HepG2 (cell line): Measurements from ENCODE around the gene ATG5. TPM values are rescaled to one million over a fixed set of nuclear protein-coding genes. Genes with fewer than 3 reads are reported as not detected.

ENCODE experiments used
- ATAC-seq: fragments of 200-7000 bp; cut with Tn5 transposase; 3 replicates; pipeline ENCODE4 v1.9.1; 2020; ENCODE audit warnings: mild to moderate bottlenecking, moderate library complexity
- BruUV-seq: library from RNA; stranded (reverse); fragments of 400-500 nt; replicated peaks from 2 replicates; lab custom pipeline; 2021; lab: Mats Ljungman, UMichigan
- CTCF ChIA-PET: fragments of 300-600 bp; formaldehyde crosslinking; extraction: SDS; loops from one replicate; lab custom pipeline; 2021; ENCODE audit warnings: low total read pairs, inconsistent platforms, low intra/inter-chr PET ratio; lab: Yijun Ruan, JAX
- POLR2A ChIA-PET: fragments of 350-600 bp; sonication (Branson Sonifier 250); formaldehyde crosslinking; loops from one replicate; lab custom pipeline; 2020; ENCODE audit warnings: antibody characterized with exemption, inconsistent platforms; lab: Yijun Ruan, JAX
- DNase-seq: peaks from one replicate; pipeline ENCODE4 v3.0.0-alpha.2; 2015; ENCODE audit warnings: low spot score
- FAIRE-seq: peaks from 3 replicates; lab custom pipeline; 2011; peaks lifted over from hg19 to GRCh38; lab: Jason Lieb, UNC
- H2AFZ ChIP-seq: one replicate; pipeline ENCODE4 v1.6.1; 2011; ENCODE audit warnings: low read length, inconsistent platforms
- H3K27ac ChIP-seq: fragments of 300-600 bp; 3 replicates; pipeline ENCODE4 v1.8.0; 2011; ENCODE audit warnings: mixed run types, mild to moderate bottlenecking, mixed read lengths, low read length, inconsistent platforms; ENCODE audit not compliant: insufficient read depth; ENCODE audit errors: extremely low read length
- H3K27me3 ChIP-seq, 2 experiments: fragments of 200-600 bp in 1 of 2; 2 replicates in 1 of 2; 3 replicates in 1 of 2; pipeline versions ENCODE4 v1.6.0 to v1.8.0; 2011; ENCODE audit warnings: low read length in 2 of 2, mild to moderate bottlenecking in 2 of 2, moderate library complexity in 2 of 2, inconsistent platforms in 1 of 2; ENCODE audit not compliant: insufficient read depth in 2 of 2, control insufficient read depth in 1 of 2
- H3K36me3 ChIP-seq, 2 experiments: fragments of 200-600 bp in 1 of 2; replicated peaks in 1 of 2; 2 replicates in 1 of 2; 3 replicates in 1 of 2; pipeline versions ENCODE4 v1.5.1 to v1.8.0; 2011; ENCODE audit warnings: low read length in 2 of 2, inconsistent platforms in 1 of 2; ENCODE audit not compliant: insufficient read depth in 2 of 2, control insufficient read depth in 1 of 2
- H3K4me1 ChIP-seq: 2 replicates; pipeline ENCODE4 v1.5.1; 2012; ENCODE audit warnings: low read length, inconsistent platforms; ENCODE audit not compliant: insufficient read depth
- H3K4me2 ChIP-seq: 2 replicates; pipeline ENCODE4 v1.6.0; 2011; ENCODE audit warnings: low read depth, low read length, inconsistent platforms
- H3K4me3 ChIP-seq, 3 experiments: fragments of 200-600 bp in 1 of 3; sonication (generic), shearing (Covaris generic) in 1 of 3; replicated peaks in 1 of 3; 2 replicates each; pipeline ENCODE4 v1.5.1; 2011 to 2016; ENCODE audit warnings: low read length in 3 of 3, inconsistent platforms in 2 of 3, low read depth in 2 of 3, mild to moderate bottlenecking in 2 of 3, control low read depth in 1 of 3, mixed read lengths in 1 of 3; ENCODE audit not compliant: insufficient read depth in 1 of 3
- H3K79me2 ChIP-seq: one replicate; pipeline ENCODE4 v1.6.1; 2011; ENCODE audit warnings: low read length, inconsistent platforms; ENCODE audit not compliant: insufficient read depth
- H3K9ac ChIP-seq: 2 replicates; pipeline ENCODE4 v1.6.0; 2011; ENCODE audit warnings: mild to moderate bottlenecking, low read depth, low read length, inconsistent platforms; ENCODE audit not compliant: insufficient read depth
- H3K9me3 ChIP-seq: 2 replicates; pipeline ENCODE4 v1.5.1; 2012; ENCODE audit warnings: mild to moderate bottlenecking, low read length
- H4K20me1 ChIP-seq: 2 replicates; pipeline ENCODE4 v1.6.0; 2011; ENCODE audit warnings: inconsistent platforms, mild to moderate bottlenecking, low read length, moderate library complexity; ENCODE audit not compliant: insufficient read depth
- ADNP ChIP-seq: sonication (generic); formaldehyde crosslinking; IDR thresholded peaks from 2 replicates; pipeline ENCODE4 v1.4.0; 2020; ENCODE audit warnings: missing genetic modification reagents
- ASH2L ChIP-seq: fragments of 300-600, 200-600 bp; sonication (generic); IDR thresholded peaks from 2 replicates; pipeline ENCODE4 v1.7.0; 2017; ENCODE audit warnings: low read depth, mild to moderate bottlenecking, moderate library complexity, mixed read lengths, low read length; ENCODE audit not compliant: insufficient read length
- FOSL2 ChIP-seq: sonication (generic); formaldehyde crosslinking; IDR thresholded peaks from 2 replicates; pipeline ENCODE4 v1.4.0; 2020; ENCODE audit warnings: missing genetic modification reagents
- GPN1 ChIP-seq: sonication (generic); formaldehyde crosslinking; IDR thresholded peaks from 2 replicates; pipeline ENCODE4 v1.5.1; 2020; ENCODE audit warnings: missing genetic modification reagents, borderline replicate concordance
- HNF1B ChIP-seq: sonication (generic); formaldehyde crosslinking; IDR thresholded peaks from 2 replicates; pipeline ENCODE4 v1.5.1; 2020; ENCODE audit warnings: mild to moderate bottlenecking, moderate library complexity, missing genetic modification reagents
- NFE2L1 ChIP-seq: sonication (generic); formaldehyde crosslinking; IDR thresholded peaks from 2 replicates; pipeline ENCODE4 v1.4.0; 2020; ENCODE audit warnings: missing genetic modification reagents, mild to moderate bottlenecking, borderline replicate concordance
- PBX3 ChIP-seq: sonication (generic); formaldehyde crosslinking; IDR thresholded peaks from 2 replicates; pipeline ENCODE4 v1.8.1; 2023; ENCODE audit warnings: missing genetic modification reagents, inconsistent platforms, borderline replicate concordance
- RERE ChIP-seq: IDR thresholded peaks from 2 replicates; pipeline ENCODE4 v1.6.1; 2016; ENCODE audit warnings: low read depth, missing genetic modification reagents, missing compliant biosample characterization
- SOX6 ChIP-seq, 2 experiments: fragments of 450-650 bp in 1 of 2; sonication (generic) in 1 of 2; formaldehyde crosslinking in 1 of 2; IDR thresholded peaks; 2 replicates each; pipeline versions ENCODE4 v1.4.0 to v1.6.1; 2017 to 2020; ENCODE audit warnings: antibody characterized with exemption in 1 of 2, mild to moderate bottlenecking in 1 of 2, missing genetic modification reagents in 1 of 2
- SUZ12 ChIP-seq: fragments of 150-350 bp; IDR thresholded peaks from 2 replicates; pipeline ENCODE4 v1.6.1; 2014; ENCODE audit warnings: low read depth, low read length
- TARDBP ChIP-seq: sonication (generic); formaldehyde crosslinking; IDR thresholded peaks from 2 replicates; pipeline ENCODE4 v1.8.0; 2022; ENCODE audit warnings: mild to moderate bottlenecking, missing genetic modification reagents
- TCF7 ChIP-seq: sonication (generic); IDR thresholded peaks from 2 replicates; pipeline ENCODE4 v1.6.1; 2016; ENCODE audit warnings: antibody characterized with exemption, low read depth
- ZEB1 ChIP-seq: IDR thresholded peaks from 2 replicates; pipeline ENCODE4 v1.6.1; 2012; ENCODE audit warnings: mild to moderate bottlenecking, low read depth, inconsistent platforms; ENCODE audit not compliant: insufficient replicate concordance
- ZFX ChIP-seq: sonication (generic); formaldehyde crosslinking; IDR thresholded peaks from 2 replicates; pipeline ENCODE4 v1.4.0; 2020; ENCODE audit warnings: mild to moderate bottlenecking, low read depth, missing genetic modification reagents, moderate library complexity
- ZNF234 ChIP-seq: sonication (generic); formaldehyde crosslinking; conservative IDR thresholded peaks from 2 replicates; pipeline ENCODE4 v1.5.1; 2020; ENCODE audit warnings: mild to moderate bottlenecking, missing genetic modification reagents
- ZNF562 ChIP-seq: sonication (generic); formaldehyde crosslinking; IDR thresholded peaks from 2 replicates; pipeline ENCODE4 v1.8.0; 2022; ENCODE audit warnings: missing genetic modification reagents, borderline replicate concordance
- ZSCAN29 ChIP-seq: sonication (generic); formaldehyde crosslinking; conservative IDR thresholded peaks from 2 replicates; pipeline ENCODE4 v1.4.0; 2020; ENCODE audit warnings: mild to moderate bottlenecking, missing genetic modification reagents
- WGBS: methylation state at CpG from one replicate; pipeline ENCODE4 v1.1.6; 2017; ENCODE audit warnings: low lambda C conversion rate; 5-methylcytosine and 5-hydroxymethylcytosine counted together
- in situ Hi-C: cut with HindIII; loops from 2 replicates; pipeline ENCODE4 v1.10.0; 2017; ENCODE audit warnings: low pct_unique_long_range_greater_than_20kb; ENCODE audit not compliant: extremely low pct_ligation_motif_present
- intact Hi-C: fragments of 100-400 bp; cut with micrococcal nuclease; formaldehyde crosslinking; loops from one replicate; pipeline ENCODE4 v1.10.0; 2022; ENCODE audit not compliant: unreplicated experiment
- polyA plus RNA-seq, 8 experiments: library from polyadenylated mRNA; depleted of rRNA in 3 of 8; stranded (reverse) in 7 of 8; unstranded in 1 of 8; fragments of >200 nt; fragmentation: Illumina TruSeq in 4 of 8; extraction: Trizol in 4 of 8; gene quantifications; 2 replicates each; pipeline versions ENCODE4 v1.2.1 to v1.2.3, GENCODE V29; 2011 to 2016; ENCODE audit warnings: low read depth in 4 of 8, missing spikeins in 1 of 8, mixed read lengths in 1 of 8; ENCODE audit not compliant: insufficient read depth in 1 of 8
- total RNA-seq, 5 experiments: library from RNA; depleted of rRNA; stranded (reverse); fragments of >200 nt; fragmentation: Illumina TruSeq; extraction: Trizol; gene quantifications; 2 replicates each; pipeline ENCODE4 v1.2.3, GENCODE V29; 2016; ENCODE audit warnings: low read depth in 1 of 5

ATG5 gene
- total and polyA plus RNA-seq, 2 of the 13 experiments (the other 11 are each of a cell fraction or from before 2014, with no cell fraction given), result 21.3 to 48.0 TPM

- Histone ChIP-seq H2AFZ (no peak overlapping the region), H3K4me3 (no peak overlapping the region), H3K4me1 (no peaks in the 10 kb centered on the region), H3K36me3 (no peaks in the 10 kb centered on the region), H3K27me3 (peaks cover 4 to 27% of the 10 kb centered on the region in 2 experiments; a peak in 4 of 5 replicates), H3K79me2 (no peaks in the 10 kb centered on the region), H3K27ac (no peak overlapping the region), H3K9ac (no peak overlapping the region), H4K20me1 (no peaks in the 10 kb centered on the region), H3K9me3 (no peaks in the 10 kb centered on the region), H3K4me2 (no peak overlapping the region)
- no TSS peak for BruUV-seq
- TF ChIP-seq ZFX (CRISPR knock-in tag) (no peak), ZNF562 (no peak), HNF1B (CRISPR knock-in tag) (no peak), SOX6 (IDR thresholded peaks at IDR 0.05) (no peak), SOX6 (CRISPR knock-in tag; IDR thresholded peaks at IDR 0.05) (no peak), TARDBP (no peak), PBX3 (CRISPR knock-in tag) (no peak), SUZ12 (no peak), ASH2L (no peak), FOSL2 (CRISPR knock-in tag) (no peak), TCF7 (no peak), NFE2L1 (CRISPR knock-in tag) (no peak), GPN1 (CRISPR knock-in tag) (no peak), RERE (no peak), ADNP (CRISPR knock-in tag) (no peak), ZEB1 (no peak), ZNF234 (CRISPR knock-in tag) (no peak), ZSCAN29 (CRISPR knock-in tag) (no peak)
- intact Hi-C loops (no loop called here), in situ Hi-C loops (no loop called here)
- 3% methylated on average over 7 of the region's 7 CpGs for WGBS
- ATAC-seq (no peak), DNase-seq (no peak), FAIRE-seq (no peak)
- ChIA-PET POLR2A (no interaction called here), CTCF (no interaction called here)
Observed at GRCh38 chr6:106145741-106146227, 179.8 kb downstream of the ATG5 start.
